HepG2 (cell line): ENCODE data around the gene ADAM15. TPM values are rescaled to one million over a fixed set of nuclear protein-coding genes. Genes with fewer than 3 reads are reported as not detected.

Experiments
- ATAC-seq: fragments of 200-7000 bp; cut with Tn5 transposase; 3 replicates; pipeline ENCODE4 v1.9.1; 2020; ENCODE audit warnings: mild to moderate bottlenecking, moderate library complexity
- BruUV-seq: library from RNA; stranded (reverse); fragments of 400-500 nt; replicated peaks from 2 replicates; lab custom pipeline; 2021; lab: Mats Ljungman, UMichigan
- CTCF ChIA-PET: fragments of 300-600 bp; formaldehyde crosslinking; extraction: SDS; loops from one replicate; lab custom pipeline; 2021; ENCODE audit warnings: low total read pairs, inconsistent platforms, low intra/inter-chr PET ratio; lab: Yijun Ruan, JAX
- POLR2A ChIA-PET: fragments of 350-600 bp; sonication (Branson Sonifier 250); formaldehyde crosslinking; loops from one replicate; lab custom pipeline; 2020; ENCODE audit warnings: antibody characterized with exemption, inconsistent platforms; lab: Yijun Ruan, JAX
- DNase-seq: peaks from one replicate; pipeline ENCODE4 v3.0.0-alpha.2; 2015; ENCODE audit warnings: low spot score
- FAIRE-seq: peaks from 3 replicates; lab custom pipeline; 2011; peaks lifted over from hg19 to GRCh38; lab: Jason Lieb, UNC
- H2AFZ ChIP-seq: one replicate; pipeline ENCODE4 v1.6.1; 2011; ENCODE audit warnings: low read length, inconsistent platforms
- H3K27ac ChIP-seq: fragments of 300-600 bp; 3 replicates; pipeline ENCODE4 v1.8.0; 2011; ENCODE audit warnings: mixed run types, mild to moderate bottlenecking, mixed read lengths, low read length, inconsistent platforms; ENCODE audit not compliant: insufficient read depth; ENCODE audit errors: extremely low read length
- H3K27me3 ChIP-seq, 2 experiments: fragments of 200-600 bp in 1 of 2; 2 replicates in 1 of 2; 3 replicates in 1 of 2; pipeline versions ENCODE4 v1.6.0 to v1.8.0; 2011; ENCODE audit warnings: low read length in 2 of 2, mild to moderate bottlenecking in 2 of 2, moderate library complexity in 2 of 2, inconsistent platforms in 1 of 2; ENCODE audit not compliant: insufficient read depth in 2 of 2, control insufficient read depth in 1 of 2
- H3K36me3 ChIP-seq, 2 experiments: fragments of 200-600 bp in 1 of 2; replicated peaks in 1 of 2; 2 replicates in 1 of 2; 3 replicates in 1 of 2; pipeline versions ENCODE4 v1.5.1 to v1.8.0; 2011; ENCODE audit warnings: low read length in 2 of 2, inconsistent platforms in 1 of 2; ENCODE audit not compliant: insufficient read depth in 2 of 2, control insufficient read depth in 1 of 2
- H3K4me1 ChIP-seq: 2 replicates; pipeline ENCODE4 v1.5.1; 2012; ENCODE audit warnings: low read length, inconsistent platforms; ENCODE audit not compliant: insufficient read depth
- H3K4me2 ChIP-seq: 2 replicates; pipeline ENCODE4 v1.6.0; 2011; ENCODE audit warnings: low read depth, low read length, inconsistent platforms
- H3K4me3 ChIP-seq, 3 experiments: fragments of 200-600 bp in 1 of 3; sonication (generic), shearing (Covaris generic) in 1 of 3; replicated peaks in 1 of 3; 2 replicates each; pipeline ENCODE4 v1.5.1; 2011 to 2016; ENCODE audit warnings: low read length in 3 of 3, inconsistent platforms in 2 of 3, low read depth in 2 of 3, mild to moderate bottlenecking in 2 of 3, control low read depth in 1 of 3, mixed read lengths in 1 of 3; ENCODE audit not compliant: insufficient read depth in 1 of 3
- H3K79me2 ChIP-seq: one replicate; pipeline ENCODE4 v1.6.1; 2011; ENCODE audit warnings: low read length, inconsistent platforms; ENCODE audit not compliant: insufficient read depth
- H3K9ac ChIP-seq: 2 replicates; pipeline ENCODE4 v1.6.0; 2011; ENCODE audit warnings: mild to moderate bottlenecking, low read depth, low read length, inconsistent platforms; ENCODE audit not compliant: insufficient read depth
- H3K9me3 ChIP-seq: 2 replicates; pipeline ENCODE4 v1.5.1; 2012; ENCODE audit warnings: mild to moderate bottlenecking, low read length
- H4K20me1 ChIP-seq: 2 replicates; pipeline ENCODE4 v1.6.0; 2011; ENCODE audit warnings: inconsistent platforms, mild to moderate bottlenecking, low read length, moderate library complexity; ENCODE audit not compliant: insufficient read depth
- GTF2F1 ChIP-seq: fragments of 150-350 bp; IDR thresholded peaks from 2 replicates; pipeline ENCODE4 v1.6.1; 2014; ENCODE audit warnings: low read length
- MEF2D ChIP-seq: sonication (generic); formaldehyde crosslinking; IDR thresholded peaks from 2 replicates; pipeline ENCODE4 v1.5.1; 2020; ENCODE audit warnings: mild to moderate bottlenecking, missing genetic modification reagents
- NFE2 ChIP-seq: sonication (generic); formaldehyde crosslinking; IDR thresholded peaks from 2 replicates; pipeline ENCODE4 v1.4.0; 2020; ENCODE audit warnings: missing genetic modification reagents
- RBFOX2 ChIP-seq: fragments of 200-400 bp; formaldehyde crosslinking; IDR thresholded peaks from 2 replicates; pipeline ENCODE4 v1.6.1; 2017; ENCODE audit warnings: low read depth, mild to moderate bottlenecking, low read length
- RFX1 ChIP-seq: fragments of 450-650 bp; IDR thresholded peaks from 2 replicates; pipeline ENCODE4 v1.6.1; 2017
- RNF219 ChIP-seq: sonication (generic); formaldehyde crosslinking; IDR thresholded peaks from 2 replicates; pipeline ENCODE4 v1.5.0; 2020; ENCODE audit warnings: mild to moderate bottlenecking, missing genetic modification reagents
- SSRP1 ChIP-seq: IDR thresholded peaks from 2 replicates; pipeline ENCODE4 v1.6.1; 2016; ENCODE audit warnings: control low read depth
- ZNF12 ChIP-seq: sonication (generic); formaldehyde crosslinking; IDR thresholded peaks from 2 replicates; pipeline ENCODE4 v1.5.0; 2020; ENCODE audit warnings: missing genetic modification reagents
- ZNF251 ChIP-seq: sonication (generic); formaldehyde crosslinking; IDR thresholded peaks from 2 replicates; pipeline ENCODE4 v1.9.0; 2021; ENCODE audit warnings: mild to moderate bottlenecking, missing genetic modification reagents
- ZNF496 ChIP-seq: sonication (generic); formaldehyde crosslinking; IDR thresholded peaks from 2 replicates; pipeline ENCODE4 v1.8.1; 2023; ENCODE audit warnings: mild to moderate bottlenecking, moderate library complexity, missing genetic modification reagents; ENCODE audit not compliant: insufficient replicate concordance
- ZNF552 ChIP-seq: sonication (generic); formaldehyde crosslinking; IDR thresholded peaks from 2 replicates; pipeline ENCODE4 v1.9.0; 2022; ENCODE audit warnings: missing genetic modification reagents, mild to moderate bottlenecking, borderline replicate concordance
- ZNF556 ChIP-seq: sonication (generic); formaldehyde crosslinking; IDR thresholded peaks from 2 replicates; pipeline ENCODE4 v1.4.0; 2020; ENCODE audit warnings: mild to moderate bottlenecking, missing genetic modification reagents, borderline replicate concordance
- ZNF7 ChIP-seq: IDR thresholded peaks from 2 replicates; pipeline ENCODE4 v1.6.1; 2016; ENCODE audit warnings: missing biosample characterization, missing genetic modification reagents
- ZSCAN9 ChIP-seq: IDR thresholded peaks from 2 replicates; pipeline ENCODE4 v1.6.1; 2016; ENCODE audit warnings: borderline replicate concordance
- WGBS: methylation state at CpG from one replicate; pipeline ENCODE4 v1.1.6; 2017; ENCODE audit warnings: low lambda C conversion rate; 5-methylcytosine and 5-hydroxymethylcytosine counted together
- in situ Hi-C: cut with HindIII; loops from 2 replicates; pipeline ENCODE4 v1.10.0; 2017; ENCODE audit warnings: low pct_unique_long_range_greater_than_20kb; ENCODE audit not compliant: extremely low pct_ligation_motif_present
- intact Hi-C: fragments of 100-400 bp; cut with micrococcal nuclease; formaldehyde crosslinking; loops from one replicate; pipeline ENCODE4 v1.10.0; 2022; ENCODE audit not compliant: unreplicated experiment
- polyA plus RNA-seq, 8 experiments: library from polyadenylated mRNA; depleted of rRNA in 3 of 8; stranded (reverse) in 7 of 8; unstranded in 1 of 8; fragments of >200 nt; fragmentation: Illumina TruSeq in 4 of 8; extraction: Trizol in 4 of 8; gene quantifications; 2 replicates each; pipeline versions ENCODE4 v1.2.1 to v1.2.3, GENCODE V29; 2011 to 2016; ENCODE audit warnings: low read depth in 4 of 8, missing spikeins in 1 of 8, mixed read lengths in 1 of 8; ENCODE audit not compliant: insufficient read depth in 1 of 8
- total RNA-seq, 5 experiments: library from RNA; depleted of rRNA; stranded (reverse); fragments of >200 nt; fragmentation: Illumina TruSeq; extraction: Trizol; gene quantifications; 2 replicates each; pipeline ENCODE4 v1.2.3, GENCODE V29; 2016; ENCODE audit warnings: low read depth in 1 of 5
- TF ChIP-seq, protein P1 (sequence below): IDR thresholded peaks from 2 replicates; pipeline ENCODE4 v1.6.1; 2016; ENCODE audit warnings: mild to moderate bottlenecking, missing biosample characterization, missing genetic modification reagents
- TF ChIP-seq, protein P2 (sequence below): sonication (generic); formaldehyde crosslinking; IDR thresholded peaks from 2 replicates; pipeline ENCODE4 v1.4.0; 2020; ENCODE audit warnings: missing genetic modification reagents, borderline replicate concordance
- TF ChIP-seq, protein P3 (sequence below): sonication (generic); formaldehyde crosslinking; IDR thresholded peaks from 2 replicates; pipeline ENCODE4 v1.5.1; 2020; ENCODE audit warnings: missing genetic modification reagents, mild to moderate bottlenecking, borderline replicate concordance

The ADAM15 gene
- total and polyA plus RNA-seq, 2 of the 13 experiments (the other 11 are each of a cell fraction or from before 2014, with no cell fraction given), result 17.9 to 25.6 TPM

DNA sequence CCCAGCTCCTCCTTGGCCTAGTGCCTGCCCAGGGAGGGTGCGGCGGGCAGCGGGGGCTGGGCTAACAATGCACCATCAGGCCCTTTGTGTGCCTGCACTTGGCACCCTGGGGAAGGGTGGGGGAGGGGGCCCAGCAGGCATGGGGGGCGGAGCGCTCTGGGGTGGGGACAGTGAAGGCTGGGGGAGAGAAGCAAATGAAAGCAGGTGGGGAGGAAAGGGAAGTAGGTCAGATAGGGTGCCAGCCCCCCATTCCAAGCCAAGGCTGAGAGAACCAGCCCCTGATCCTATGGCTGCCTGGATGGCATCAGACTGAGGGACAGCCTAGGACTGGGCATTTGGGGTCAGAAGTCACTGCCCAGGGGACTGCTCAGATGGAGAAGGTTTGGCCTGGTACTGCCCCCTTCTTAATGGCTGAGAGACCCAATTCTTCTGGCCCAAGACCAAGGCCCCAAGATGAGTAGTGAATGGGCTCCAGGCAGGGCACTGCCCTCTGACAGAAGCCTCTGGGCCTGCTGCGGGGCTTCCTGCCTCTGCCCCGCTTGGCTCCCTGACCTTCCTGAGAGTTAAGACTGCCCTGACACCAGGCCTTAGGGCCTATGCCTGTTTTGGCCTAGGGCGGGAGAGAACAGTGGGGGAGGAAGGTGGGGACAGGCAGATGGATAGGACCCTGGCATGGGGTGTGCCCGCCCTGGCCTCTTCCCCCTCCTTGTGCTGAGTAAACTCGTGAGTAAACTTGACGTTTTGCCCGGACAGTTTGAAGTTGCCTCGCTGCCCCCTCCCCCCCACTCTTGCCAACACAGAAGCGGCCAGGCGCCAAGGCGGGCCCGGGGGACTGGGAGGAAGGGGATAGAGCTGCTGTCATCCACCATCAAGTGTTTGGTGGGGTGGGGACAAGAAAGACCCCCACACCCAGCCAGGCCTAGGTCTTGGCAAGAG, 45.8 kb upstream of the ADAM15 start:
- H3K27ac ChIP-seq, result peak overlapping the region; percentile 97
- peaks cover 4% of the 10 kb centered on the region; the same call in 1 of the 2 replicates for H4K20me1 ChIP-seq
- intact Hi-C loops (no loop called here), in situ Hi-C loops (no loop called here)
- H3K79me2 ChIP-seq, result peaks cover 46% of the 10 kb centered on the region
- H3K9ac ChIP-seq, result peak overlapping the region; percentile 95; the same call in 1 of the 2 replicates
- ChIA-PET CTCF (interaction anchor here (1.6 kb wide), 1 partner anchor 12 kb away, joined by 5 read pairs; no protein-coding TSS in a partner anchor), POLR2A (interaction anchor here (1.5 to 5.9 kb wide), 3 partner anchors 9 to 17 kb away, joined by 4 to 90 read pairs (median 9); no protein-coding TSS in a partner anchor)
- no peak overlapping the region for H3K4me3 ChIP-seq
- no peak overlapping the region for H2AFZ ChIP-seq
- H3K4me2 ChIP-seq, result peak overlapping the region; percentile 89
- peaks cover 64% of the 10 kb centered on the region for H3K4me1 ChIP-seq
- 83% methylated on average over 11 of the region's 17 CpGs for WGBS
- H3K36me3 ChIP-seq, result peaks cover 1 to 3% of the 10 kb centered on the region in 2 experiments; a peak in 3 of 5 replicates
- FAIRE-seq (no peak), DNase-seq (no peak), ATAC-seq (no peak)
- H3K27me3 ChIP-seq, result no peaks in the 10 kb centered on the region; a peak in 1 of 5 replicates
- no TSS peak for BruUV-seq
- no peaks in the 10 kb centered on the region for H3K9me3 ChIP-seq
- TF ChIP-seq MEF2D (no peak), RBFOX2 (peak; percentile 28; the same call in 1 of the 2 replicates), ZNF7 (CRISPR knock-in tag) (no peak), RFX1 (no peak), ZNF12 (no peak), ZNF496 (CRISPR knock-in tag) (no peak), ZSCAN9 (CRISPR knock-in tag) (no peak), ZNF251 (CRISPR knock-in tag) (no peak), RNF219 (no peak), NFE2 (no peak), SSRP1 (CRISPR knock-in tag) (no peak), ZNF552 (CRISPR knock-in tag) (no peak), ZNF556 (no peak), GTF2F1 (no peak)
- TF ChIP-seq, protein P1, sequence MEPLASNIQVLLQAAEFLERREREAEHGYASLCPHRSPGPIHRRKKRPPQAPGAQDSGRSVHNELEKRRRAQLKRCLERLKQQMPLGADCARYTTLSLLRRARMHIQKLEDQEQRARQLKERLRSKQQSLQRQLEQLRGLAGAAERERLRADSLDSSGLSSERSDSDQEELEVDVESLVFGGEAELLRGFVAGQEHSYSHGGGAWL (CRISPR knock-in tag), result no peak
- TF ChIP-seq, protein P2, sequence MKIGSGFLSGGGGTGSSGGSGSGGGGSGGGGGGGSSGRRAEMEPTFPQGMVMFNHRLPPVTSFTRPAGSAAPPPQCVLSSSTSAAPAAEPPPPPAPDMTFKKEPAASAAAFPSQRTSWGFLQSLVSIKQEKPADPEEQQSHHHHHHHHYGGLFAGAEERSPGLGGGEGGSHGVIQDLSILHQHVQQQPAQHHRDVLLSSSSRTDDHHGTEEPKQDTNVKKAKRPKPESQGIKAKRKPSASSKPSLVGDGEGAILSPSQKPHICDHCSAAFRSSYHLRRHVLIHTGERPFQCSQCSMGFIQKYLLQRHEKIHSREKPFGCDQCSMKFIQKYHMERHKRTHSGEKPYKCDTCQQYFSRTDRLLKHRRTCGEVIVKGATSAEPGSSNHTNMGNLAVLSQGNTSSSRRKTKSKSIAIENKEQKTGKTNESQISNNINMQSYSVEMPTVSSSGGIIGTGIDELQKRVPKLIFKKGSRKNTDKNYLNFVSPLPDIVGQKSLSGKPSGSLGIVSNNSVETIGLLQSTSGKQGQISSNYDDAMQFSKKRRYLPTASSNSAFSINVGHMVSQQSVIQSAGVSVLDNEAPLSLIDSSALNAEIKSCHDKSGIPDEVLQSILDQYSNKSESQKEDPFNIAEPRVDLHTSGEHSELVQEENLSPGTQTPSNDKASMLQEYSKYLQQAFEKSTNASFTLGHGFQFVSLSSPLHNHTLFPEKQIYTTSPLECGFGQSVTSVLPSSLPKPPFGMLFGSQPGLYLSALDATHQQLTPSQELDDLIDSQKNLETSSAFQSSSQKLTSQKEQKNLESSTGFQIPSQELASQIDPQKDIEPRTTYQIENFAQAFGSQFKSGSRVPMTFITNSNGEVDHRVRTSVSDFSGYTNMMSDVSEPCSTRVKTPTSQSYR, result peak; percentile 21; the same call in 1 of the 2 replicates
- TF ChIP-seq, protein P3, sequence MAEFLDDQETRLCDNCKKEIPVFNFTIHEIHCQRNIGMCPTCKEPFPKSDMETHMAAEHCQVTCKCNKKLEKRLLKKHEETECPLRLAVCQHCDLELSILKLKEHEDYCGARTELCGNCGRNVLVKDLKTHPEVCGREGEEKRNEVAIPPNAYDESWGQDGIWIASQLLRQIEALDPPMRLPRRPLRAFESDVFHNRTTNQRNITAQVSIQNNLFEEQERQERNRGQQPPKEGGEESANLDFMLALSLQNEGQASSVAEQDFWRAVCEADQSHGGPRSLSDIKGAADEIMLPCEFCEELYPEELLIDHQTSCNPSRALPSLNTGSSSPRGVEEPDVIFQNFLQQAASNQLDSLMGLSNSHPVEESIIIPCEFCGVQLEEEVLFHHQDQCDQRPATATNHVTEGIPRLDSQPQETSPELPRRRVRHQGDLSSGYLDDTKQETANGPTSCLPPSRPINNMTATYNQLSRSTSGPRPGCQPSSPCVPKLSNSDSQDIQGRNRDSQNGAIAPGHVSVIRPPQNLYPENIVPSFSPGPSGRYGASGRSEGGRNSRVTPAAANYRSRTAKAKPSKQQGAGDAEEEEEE (CRISPR knock-in tag), result no peak
